ENCODE data around the gene PDZD4.

DNA sequence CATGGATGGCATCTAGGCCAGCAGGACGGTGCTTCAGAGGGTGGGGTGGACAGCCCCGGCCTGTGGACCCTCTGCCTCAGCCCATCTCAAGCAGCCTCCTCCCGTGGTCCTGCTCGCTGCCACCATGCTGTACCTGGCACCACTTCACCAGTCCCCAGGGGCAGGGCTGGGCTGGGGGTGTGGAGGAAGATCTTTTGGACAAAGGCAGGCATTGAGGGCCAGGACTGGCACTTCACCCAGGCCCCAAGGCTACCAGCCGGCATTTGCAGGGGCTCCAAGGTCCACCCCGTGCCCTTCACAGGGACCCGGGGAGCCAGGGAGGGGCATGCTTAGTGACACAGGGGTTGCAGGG, 65.6 kb downstream of the PDZD4 start:
- TF ChIP-seq, protein P1, sequence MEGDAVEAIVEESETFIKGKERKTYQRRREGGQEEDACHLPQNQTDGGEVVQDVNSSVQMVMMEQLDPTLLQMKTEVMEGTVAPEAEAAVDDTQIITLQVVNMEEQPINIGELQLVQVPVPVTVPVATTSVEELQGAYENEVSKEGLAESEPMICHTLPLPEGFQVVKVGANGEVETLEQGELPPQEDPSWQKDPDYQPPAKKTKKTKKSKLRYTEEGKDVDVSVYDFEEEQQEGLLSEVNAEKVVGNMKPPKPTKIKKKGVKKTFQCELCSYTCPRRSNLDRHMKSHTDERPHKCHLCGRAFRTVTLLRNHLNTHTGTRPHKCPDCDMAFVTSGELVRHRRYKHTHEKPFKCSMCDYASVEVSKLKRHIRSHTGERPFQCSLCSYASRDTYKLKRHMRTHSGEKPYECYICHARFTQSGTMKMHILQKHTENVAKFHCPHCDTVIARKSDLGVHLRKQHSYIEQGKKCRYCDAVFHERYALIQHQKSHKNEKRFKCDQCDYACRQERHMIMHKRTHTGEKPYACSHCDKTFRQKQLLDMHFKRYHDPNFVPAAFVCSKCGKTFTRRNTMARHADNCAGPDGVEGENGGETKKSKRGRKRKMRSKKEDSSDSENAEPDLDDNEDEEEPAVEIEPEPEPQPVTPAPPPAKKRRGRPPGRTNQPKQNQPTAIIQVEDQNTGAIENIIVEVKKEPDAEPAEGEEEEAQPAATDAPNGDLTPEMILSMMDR (IDR thresholded peaks at IDR 0.05; ENCODE audit: low read depth, low read length): no peak
- TF ChIP-seq EZH2phosphoT487 (IDR thresholded peaks at IDR 0.05; ENCODE audit: low read depth): no peak
